ELR (cell line): ENCODE results near the gene NUCB2.

Experiments used
- DNase-seq: peaks from one replicate; pipeline ENCODE4 v3.0.0-alpha.2; 2015; ENCODE audit warnings: low read depth

NUCB2 gene

DNA sequence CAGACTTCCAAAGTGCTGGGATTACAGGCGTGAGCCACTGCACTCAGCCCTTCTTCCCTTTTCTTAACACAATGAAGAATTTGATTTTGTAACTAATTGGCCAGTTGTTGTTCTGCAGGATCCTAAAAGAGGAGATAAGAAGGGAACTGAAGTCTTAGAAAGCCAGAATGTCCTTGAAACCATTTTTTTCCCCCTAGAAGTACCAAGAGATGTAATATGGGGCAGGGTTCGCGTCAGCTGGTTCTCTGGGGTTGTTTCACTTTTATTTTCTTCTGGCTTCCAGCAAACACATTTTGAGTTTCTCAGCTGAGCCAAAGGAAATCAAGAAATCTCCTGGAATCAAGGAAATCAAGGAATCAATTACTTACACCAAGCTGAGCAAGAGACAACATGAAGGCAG, 7.6 kb upstream of the NUCB2 start:
- no peak for DNase-seq

DNA sequence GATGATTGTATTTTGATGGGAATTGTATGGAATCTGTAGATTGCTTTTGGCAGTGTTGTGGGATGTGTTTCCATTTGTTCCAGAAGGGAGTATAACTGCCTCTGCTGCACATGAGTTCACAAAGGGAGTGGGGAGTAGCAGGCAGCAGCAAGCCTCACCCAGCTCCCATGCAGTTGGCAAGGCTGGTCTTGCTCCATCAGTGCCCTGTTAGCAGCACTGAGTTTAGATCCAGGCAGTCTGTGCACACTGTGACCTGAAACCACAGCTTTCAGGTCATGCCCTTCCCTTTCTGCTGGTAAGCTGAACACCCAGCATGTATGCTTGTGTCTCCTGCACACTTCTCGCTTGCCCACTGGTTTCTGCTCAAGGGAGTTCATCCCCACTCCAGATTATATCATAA, 3.7 kb upstream of the NUCB2 start:
- DNase-seq: no peak

DNA sequence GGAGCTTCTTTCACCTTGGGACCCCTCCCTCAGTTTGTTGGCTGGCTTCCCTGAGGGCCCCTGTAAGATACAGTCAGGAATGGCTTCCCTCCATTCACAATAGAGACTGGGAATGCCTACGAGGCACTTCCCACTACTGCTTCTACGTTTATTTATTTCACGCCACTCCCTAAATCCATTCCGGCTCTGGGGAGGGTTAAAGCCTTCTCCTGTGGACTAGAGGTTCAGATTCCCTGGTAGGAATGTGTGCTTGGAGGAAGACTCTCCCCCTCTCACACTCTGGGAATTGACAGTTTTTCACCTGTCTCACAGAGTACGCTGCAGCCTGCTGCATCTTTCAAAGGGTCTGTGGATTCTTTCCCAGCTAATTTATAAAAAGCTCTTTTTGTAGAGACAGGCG, 3.3 kb upstream of the NUCB2 start:
- DNase-seq: no peak

DNA sequence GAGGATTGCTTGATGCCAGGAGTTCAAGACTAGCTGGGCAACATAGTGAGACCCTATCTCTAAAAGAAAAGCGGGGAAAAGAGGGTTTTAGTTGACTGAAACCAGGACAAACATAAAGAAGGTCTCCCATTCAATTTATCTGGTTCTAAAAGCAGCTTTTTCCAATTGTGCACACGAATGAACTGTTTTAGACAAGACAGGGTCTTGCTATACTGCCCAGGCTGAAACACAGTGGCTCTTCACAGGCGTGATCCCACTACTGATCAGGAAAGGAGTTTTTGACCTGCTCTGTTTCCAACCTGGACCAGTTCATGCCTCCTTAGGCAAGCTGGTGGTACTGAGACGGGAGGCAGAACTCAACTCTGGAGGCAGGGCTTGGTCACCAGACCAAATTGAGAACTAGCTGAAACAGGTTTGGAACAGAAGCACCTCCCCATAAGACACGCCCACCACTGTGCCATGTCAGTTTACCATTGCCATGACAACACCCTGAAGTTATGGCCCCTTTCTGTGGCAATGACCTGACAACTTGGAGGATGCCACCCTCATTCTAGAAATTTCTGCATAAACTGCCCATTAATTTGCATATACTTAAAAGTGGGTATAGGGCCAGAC, 2.8 kb upstream of the NUCB2 start:
- DNase-seq: no peak

DNA sequence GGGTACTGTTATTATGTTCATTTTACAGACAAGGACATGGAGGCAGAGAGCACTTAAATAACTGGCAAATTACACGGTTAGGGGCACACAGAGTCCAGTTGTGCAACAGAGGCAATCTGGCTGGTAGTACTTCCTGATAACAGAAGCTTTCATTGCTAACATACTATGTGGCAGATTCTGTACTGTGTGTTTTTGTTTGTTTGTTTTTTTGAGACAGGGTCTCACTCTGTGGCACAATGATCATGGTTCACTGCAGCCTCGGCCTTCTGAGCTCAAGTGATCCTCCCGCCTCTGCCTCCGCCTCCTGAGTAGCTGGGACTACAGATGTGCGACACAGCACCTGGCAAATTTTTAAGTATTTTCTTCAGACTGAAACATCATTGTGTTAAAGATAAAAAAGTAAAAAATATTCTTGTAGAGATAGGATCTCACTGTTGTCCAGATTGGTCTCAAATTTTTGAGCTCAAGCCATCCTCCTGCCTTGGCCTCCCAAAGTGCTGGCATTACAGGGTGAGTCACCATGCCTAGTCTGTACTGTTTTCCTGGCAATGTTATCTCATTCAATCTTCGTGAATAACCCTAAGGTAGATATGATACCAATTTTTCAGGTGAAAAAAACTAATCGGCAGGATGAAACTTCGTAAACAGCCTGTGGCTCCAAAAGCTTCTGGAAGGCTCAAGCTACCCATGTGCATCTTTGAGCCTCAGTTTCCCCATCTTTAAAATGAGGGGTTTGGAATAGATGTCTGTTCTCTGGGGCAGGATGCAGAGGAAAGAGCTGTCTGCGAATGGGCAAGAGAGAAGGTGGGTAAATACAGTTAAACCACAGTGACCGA, 921 bp upstream of the NUCB2 start:
- DNase-seq: peak; percentile 37

DNA sequence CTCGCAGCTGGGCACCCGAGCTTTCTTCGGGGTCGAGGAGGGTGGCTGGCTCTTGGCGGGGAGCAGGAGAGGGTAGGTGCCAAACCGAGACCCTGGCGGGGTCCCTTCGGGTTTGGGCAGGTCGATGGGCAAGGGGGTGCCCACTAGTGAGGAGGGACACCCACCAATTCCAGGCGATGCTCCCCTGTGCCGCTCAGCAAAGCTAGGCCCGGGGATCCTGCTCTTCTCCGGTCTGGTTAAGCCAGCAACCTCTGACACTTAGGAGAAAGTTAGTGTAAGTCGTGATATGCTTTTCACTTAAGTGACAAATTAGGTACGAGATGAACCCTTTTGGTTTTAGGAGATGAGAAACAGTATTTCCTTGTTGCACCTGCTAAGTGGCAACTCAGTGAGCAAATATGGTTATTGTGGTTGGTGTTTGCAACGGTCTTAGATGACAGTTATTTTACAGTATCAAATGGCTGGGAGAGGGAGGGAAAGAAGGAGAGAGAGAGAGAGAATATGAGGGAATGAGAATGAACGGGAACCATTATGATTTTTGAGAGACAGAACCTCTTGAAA, 565 bp downstream of the NUCB2 start:
- peak; percentile 69 for DNase-seq

DNA sequence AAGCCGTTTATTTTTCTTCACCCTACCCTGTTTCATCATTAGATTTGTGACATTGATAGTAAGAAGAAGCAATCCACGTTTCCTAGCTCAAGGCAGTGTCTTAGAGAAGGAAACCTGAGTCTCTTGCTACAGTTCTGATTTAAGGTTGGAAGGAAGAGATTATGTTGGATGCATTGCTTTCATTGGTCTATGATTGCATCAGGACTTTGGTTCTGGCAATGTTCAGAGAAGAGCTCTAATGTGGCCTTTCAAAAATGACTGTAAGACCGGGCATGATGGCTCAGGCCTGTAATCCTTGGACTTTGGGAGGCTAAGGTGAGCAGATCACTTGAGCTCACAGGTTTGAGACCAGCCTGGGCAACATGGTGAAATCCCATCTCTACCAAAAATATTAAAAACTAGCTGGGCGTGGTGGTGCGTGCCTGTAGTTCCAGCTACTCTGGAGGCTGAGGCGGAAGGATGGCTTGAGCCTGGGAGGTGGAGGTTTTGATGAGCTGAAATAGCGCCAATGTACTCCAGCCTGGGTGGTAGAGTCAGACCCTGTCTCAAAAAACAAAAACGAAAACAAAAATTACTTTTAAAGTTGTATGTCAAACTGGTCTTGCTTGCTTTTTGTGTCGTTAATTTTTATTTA, 4.1 kb downstream of the NUCB2 start:
- DNase-seq: no peak

DNA sequence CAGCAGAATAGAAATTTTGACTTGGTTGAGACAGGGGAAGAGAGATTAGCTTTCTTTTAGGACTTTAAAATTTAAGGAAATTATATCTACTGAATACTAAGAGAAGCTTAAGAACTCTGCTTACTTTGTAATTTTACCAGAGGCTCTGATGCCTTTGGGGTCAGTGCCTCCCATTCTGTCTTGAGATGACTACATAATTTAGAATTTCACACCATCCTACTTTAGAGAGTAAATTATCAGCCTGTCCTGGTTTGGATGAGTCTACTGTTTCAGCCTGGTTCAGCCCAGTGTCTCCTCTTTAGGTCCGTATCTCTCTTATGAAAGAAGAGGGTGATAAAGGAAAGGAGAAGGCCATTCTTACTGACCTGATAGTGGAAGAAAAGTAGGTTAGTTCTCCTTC, 9.8 kb downstream of the NUCB2 start:
- DNase-seq: no peak

DNA sequence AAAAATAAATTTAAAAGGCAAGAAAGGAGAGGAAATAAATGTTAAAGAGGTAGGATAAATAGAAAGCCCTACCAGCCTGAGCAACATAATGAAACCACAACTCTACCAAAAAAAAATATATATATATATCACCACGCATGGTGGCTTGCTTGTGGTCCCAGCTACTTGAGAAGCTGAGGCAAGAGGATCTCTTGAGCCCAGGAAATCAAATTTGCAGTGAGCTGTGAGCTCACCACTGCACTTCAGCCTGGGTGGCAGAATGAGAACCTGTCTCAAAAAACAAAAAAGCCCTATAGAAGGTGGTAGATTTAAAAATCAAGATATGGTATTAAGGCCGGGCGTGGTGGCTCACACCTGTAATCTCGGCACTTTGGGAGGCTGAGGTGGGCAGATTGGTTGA, 10.5 kb downstream of the NUCB2 start:
- no peak for DNase-seq

DNA sequence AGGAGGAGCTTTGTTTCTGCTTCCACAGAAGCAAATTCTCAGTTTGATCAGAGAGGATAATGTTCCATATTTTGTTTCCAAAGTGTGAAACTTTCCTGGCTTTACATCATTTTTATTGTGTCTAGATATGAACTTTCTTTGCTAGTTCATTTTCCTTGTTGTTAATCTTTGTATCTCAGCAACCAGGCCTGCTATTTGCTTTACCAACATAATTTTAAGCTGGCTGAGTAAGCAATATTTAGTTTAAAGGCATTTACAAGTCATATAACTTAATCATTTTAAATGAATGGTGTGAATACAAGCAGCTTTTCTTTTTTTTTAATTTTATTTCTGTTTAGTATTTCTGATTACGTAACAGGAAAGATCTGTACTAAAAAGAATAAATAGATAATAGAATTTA, 15.2 kb downstream of the NUCB2 start:
- DNase-seq: no peak

DNA sequence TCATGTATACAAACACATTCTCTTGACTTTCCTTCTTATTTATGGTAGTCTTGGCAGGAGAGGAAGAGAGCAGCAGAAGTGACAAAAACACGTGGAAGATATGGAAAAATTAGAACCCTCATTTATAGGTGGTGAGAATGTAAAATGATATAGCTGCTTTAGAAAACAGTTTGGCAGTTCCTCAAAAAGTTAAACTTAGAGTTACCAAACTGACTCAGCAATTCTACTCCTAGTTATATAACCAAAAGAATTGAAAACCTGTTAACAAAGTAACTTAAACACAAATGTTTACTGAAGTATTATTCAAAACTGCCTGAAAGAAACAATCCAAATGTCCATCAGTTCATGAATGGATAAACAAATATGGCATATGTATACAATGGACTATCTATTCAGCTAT, 16.8 kb downstream of the NUCB2 start:
- DNase-seq: no peak

DNA sequence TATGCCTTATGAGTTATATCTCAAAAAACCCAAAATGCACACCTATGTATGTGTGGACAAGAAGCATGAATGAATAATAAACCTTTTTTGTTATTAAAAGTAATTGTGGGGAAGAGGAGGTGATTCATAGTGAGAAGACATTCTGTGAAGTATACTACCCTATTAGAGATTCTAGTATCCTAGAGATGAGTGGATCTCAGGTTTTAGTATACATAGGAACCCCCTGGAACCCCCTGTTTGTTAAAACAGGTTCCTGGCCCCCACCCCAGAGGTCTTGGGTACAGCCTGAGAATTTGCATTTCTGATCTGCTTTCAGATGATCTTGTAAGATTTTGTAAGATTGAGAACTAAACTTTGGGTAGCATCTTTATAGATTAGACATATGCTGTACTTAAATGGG, 17.5 kb downstream of the NUCB2 start:
- no peak for DNase-seq

DNA sequence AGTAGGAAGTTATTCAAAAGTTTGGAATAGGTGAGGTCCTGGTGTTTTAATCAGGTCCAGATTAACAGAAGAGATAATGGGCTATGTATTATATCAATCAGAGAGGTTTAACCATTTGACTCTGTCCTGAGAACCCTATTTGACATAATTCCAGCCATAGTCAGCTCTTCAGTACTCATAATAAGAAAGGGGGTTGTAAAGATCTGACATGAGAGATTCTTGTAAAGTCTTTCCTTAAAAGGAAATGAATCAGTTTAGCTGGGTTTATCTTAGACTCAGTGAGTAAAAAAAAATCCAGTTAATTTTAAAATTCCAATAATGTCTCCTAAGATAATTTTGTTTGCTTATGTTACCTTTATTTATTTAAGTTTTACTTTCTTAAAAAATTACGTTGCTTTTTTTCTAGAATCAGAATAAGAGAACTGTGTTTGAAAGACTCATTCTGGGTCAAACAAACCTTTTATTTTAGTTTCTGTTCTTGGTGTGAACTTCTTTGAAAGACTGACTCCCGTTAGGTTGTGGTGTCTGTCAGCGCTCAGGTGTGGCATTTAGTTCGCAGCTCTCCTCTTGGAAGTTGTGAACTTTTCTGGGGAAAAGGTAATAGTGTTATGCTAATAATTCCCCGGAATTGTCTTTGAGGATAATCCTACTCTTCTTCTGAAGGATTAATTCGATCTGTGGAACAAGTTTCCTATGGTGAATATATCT, 20.5 kb downstream of the NUCB2 start:
- DNase-seq: no peak

DNA sequence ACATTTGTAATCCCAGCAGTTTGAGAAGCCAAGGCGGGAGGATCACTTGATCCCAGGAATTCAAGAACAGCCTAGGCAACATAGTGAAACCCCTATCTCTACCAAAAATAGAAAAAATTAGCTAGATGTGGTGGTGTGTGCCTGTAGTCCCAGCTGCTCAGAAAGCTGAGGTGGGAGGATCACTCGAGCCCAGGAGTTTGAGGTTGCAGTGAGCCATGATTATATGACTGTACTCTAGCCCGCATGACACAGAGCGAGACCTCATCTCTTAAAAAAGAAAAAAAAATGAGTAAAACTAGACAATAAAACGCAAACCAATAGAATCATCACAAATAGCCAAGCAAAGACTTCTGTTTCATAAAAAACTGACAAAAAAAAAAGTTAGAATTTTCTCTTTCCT, 21.8 kb downstream of the NUCB2 start:
- DNase-seq: peak; percentile 30

DNA sequence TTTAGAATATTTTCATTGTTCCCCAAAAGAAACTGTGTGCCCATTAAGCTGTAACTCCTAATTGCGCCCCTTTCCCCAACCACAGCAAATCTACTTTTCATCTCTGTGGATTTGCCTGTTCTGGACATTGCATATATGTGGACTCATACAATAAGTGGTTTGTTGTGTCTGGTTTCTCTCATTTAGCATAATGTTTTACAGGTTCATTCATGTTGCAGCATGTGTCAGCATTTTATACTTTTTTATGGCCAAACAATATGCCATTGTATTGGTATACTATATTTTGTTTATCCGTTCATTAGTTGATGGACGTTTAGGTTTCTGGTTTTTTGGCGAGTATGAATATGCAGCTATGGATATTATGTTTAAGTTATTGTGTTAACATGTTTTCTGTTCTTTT, 23.8 kb downstream of the NUCB2 start:
- no peak for DNase-seq

DNA sequence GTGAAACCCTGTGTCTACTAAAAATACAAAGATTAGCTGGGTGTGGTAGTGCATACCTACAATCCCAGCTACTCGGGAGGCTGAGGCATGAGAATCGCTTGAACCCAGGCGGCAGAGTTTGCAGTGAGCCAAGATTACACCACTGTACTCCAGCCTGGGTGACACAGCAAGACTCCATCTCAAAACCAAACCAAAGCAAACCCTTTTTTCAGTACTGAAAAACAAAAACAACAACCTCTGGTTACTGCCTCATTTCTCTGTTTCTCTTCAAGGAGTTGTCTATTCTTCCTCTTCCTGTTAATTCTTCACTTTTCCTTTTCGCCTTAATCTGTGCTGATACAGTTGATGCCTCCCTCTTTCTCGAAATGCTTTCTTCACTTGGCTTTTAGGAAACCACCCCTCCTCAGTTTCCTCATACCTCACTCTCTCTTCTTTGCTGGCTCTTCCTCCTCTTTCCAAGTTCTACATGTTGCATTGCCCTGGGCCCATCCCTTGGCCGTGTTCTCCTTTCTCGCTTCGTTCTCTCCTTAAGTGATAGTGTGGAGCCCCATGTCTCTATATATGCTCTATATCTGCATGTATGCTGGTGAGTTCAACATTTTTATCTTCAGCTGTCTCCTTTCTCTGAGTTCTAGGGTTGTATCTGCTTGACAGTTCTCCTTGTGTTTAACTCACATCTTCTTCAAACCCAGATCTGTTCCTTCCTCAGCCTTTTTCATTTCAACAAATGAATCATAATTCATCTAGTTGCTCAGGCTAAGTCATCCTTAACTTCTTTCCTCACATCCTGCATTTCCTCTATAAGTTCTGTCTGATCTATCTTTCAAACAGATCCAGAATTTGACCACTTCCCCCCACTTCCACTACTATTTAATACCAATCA, 37.1 kb downstream of the NUCB2 start:
- DNase-seq: peak; percentile 65

DNA sequence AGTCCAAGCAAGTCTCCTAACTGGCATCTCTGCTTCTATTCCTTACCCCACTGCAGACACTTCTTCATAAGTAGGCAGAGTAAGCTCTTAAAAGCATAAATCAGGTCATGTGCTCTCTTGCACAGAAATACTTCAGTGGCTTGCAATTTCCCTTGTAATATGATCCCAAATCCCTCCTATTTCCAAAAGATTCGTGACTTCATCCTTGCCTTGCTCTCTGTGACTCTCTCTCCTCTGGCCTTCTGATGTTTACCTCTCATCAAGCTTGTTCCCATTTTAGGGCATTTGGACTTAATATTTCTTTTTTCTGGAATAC, 37.7 kb downstream of the NUCB2 start:
- peak; percentile 79 for DNase-seq

DNA sequence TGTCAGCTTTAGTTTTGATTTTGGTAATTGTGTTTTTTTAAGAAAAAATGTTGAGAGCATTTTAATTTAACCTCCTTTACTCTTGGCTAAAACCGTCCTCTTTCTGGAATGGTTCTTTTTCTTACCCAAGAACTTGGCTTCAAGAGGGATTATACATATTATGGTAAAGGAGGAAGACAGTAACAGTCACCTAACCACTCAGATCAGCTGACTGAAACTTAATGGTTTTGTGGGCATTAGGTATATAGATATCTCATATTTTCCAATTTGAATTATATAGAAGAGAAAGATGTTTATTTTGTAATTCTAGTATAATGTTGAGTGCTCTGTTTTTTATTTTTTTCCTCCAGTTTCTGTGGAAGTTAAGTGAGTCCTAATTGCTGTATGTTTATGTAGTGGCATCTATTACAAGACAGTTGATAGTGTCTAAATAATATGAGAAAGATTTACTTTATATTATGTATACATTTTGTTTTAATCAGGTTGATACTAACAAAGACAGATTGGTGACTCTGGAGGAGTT, 38.4 kb downstream of the NUCB2 start:
- no peak for DNase-seq

DNA sequence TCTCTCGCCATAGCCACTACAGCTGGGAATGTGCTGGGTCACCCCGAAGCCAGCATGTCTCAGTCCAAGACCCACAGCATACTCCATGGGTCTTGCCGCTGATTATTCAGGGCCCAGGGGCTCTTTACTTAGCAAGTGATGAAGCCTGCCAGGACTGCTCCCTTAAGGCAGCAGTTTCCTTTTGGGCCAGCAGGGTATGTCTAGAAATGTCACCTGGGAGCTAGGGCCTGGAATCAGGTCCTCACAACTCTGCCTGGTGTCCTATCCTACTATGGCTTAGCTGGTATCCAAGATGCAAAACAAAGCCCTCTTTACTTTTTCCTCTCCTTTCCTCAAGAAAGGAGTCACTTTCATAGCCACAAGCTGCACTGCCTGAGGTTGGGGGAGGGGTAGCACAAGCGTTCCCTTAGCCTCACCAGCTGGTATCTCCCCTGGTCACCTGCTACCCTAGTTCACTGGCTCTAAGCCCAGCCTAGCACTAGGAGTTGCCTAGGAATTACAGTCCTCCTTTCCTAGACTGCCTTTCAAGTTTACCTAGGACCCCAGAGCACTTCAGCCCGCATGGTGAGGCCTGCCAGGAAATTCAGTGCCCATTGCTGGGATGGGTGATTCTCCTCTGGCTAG, 52.4 kb downstream of the NUCB2 start:
- DNase-seq: no peak

DNA sequence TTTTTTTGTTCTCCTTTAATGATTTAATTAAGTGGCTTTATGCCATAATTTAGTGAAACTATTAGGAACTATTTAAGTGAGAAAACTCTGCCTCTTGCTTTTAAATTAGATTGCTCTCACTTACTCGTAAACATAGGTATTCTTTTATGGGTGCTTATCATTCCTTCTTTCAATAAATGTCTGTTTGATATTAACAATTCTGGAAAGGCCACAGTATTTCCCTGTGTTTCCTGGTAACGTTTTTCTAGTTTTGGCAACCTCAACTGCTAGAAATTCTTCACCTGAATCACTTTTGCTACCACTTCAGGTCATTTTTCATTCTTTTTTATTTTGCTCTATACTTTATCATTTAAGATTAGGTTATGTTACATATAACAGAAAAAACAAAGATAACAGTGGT, 55.1 kb downstream of the NUCB2 start:
- no peak for DNase-seq
